Upper lobe of left lung (tissue), 4 donors: ENCODE measurements around the gene ITGA4.

Experiments
- CTCF ChIP-seq, 6 experiments: fragments of 450-650 bp in 4 of 6; fragments of 200-600 bp in 2 of 6; sonication (generic) in 2 of 6; IDR thresholded peaks; one replicate each; pipeline ENCODE4 v1.5.1; 2016 to 2019; ENCODE audit warnings: antibody characterized with exemption in 6 of 6
- POLR2A ChIP-seq, 4 donors: fragments of 450-650 bp; IDR thresholded peaks; one replicate each; pipeline ENCODE4 v1.5.1; 2016 to 2017; ENCODE audit warnings: antibody characterized with exemption in 4 of 4, mild to moderate bottlenecking in 2 of 4
- POLR2AphosphoS5 ChIP-seq, 2 donors: sonication (generic); formaldehyde crosslinking; IDR thresholded peaks; one replicate each; pipeline ENCODE4 v1.5.1; 2017; ENCODE audit warnings: antibody characterized with exemption in 2 of 2

DNA sequence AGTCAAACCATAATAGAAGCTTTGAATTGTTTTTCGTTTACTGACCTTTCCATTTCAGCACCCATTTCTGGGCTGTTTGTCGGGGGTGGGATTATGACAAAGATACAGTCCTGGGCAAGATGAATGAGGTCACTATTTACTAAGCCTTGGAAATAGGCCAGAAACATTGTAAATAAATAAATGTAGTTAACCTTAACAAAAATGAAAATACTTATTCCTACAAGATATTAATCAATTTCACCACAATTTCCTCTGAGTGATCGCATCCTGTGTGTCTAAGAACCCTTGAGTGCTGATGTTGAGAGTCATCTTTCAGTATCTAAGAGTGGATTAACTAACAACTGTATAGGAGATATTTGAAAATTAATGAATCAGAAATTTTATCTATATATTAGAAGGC, 14.0 kb downstream of the ITGA4 start:
- TF ChIP-seq CTCF (IDR thresholded peaks at IDR 0.05) (no peak), POLR2A (IDR thresholded peaks at IDR 0.05) (no peak), POLR2AphosphoS5 (IDR thresholded peaks at IDR 0.05) (no peak)
